Cardiac muscle cell (in vitro differentiated cells and primary cell): ENCODE measurements around the gene EPS8L3. TPM values are rescaled to one million over a fixed set of nuclear protein-coding genes. Genes with fewer than 3 reads are reported as not detected.

Experiments used
- DNase-seq, 2 donors: peaks; one replicate each; pipeline versions ENCODE4 v3.0.0 to v3.0.0-alpha.2; 2010 to 2017; ENCODE audit warnings: low read depth in 1 of 2, low spot score in 1 of 2
- H3K27ac ChIP-seq: fragments of 200-600 bp; sonication (generic); 2 replicates; pipeline ENCODE4 v1.5.1; 2016
- H3K27me3 ChIP-seq: fragments of 200-600 bp; sonication (generic); 2 replicates; pipeline ENCODE4 v1.6.0; 2016; ENCODE audit warnings: control low read depth
- H3K36me3 ChIP-seq: fragments of 200-600 bp; sonication (generic); 2 replicates; pipeline ENCODE4 v1.5.1; 2016; ENCODE audit warnings: control low read depth
- H3K4me1 ChIP-seq: fragments of 200-600 bp; sonication (generic); 2 replicates; pipeline ENCODE4 v1.8.1; 2017; ENCODE audit warnings: low read depth, mild to moderate bottlenecking, mixed run types
- H3K4me3 ChIP-seq: fragments of 200-600 bp; sonication (generic); 2 replicates; pipeline ENCODE4 v1.5.1; 2016; ENCODE audit warnings: mild to moderate bottlenecking
- H3K9me3 ChIP-seq: fragments of 200-600 bp; sonication (generic); 2 replicates; pipeline ENCODE4 v1.5.1; 2017; ENCODE audit warnings: low read depth, mild to moderate bottlenecking, control low read depth
- CTCF ChIP-seq: IDR thresholded peaks from 2 replicates; pipeline ENCODE4 v1.5.1; 2012; ENCODE audit warnings: low read depth, mild to moderate bottlenecking, low read length
- polyA plus RNA-seq: library from polyadenylated mRNA; unstranded; fragments of >200 nt; fragmentation: Nextera tagmentation; extraction: Ambion mirVana; gene quantifications from 2 replicates; pipeline ENCODE4 v1.2.1, GENCODE V29; 2016
- total RNA-seq: library from RNA; depleted of rRNA; stranded (reverse); fragments of >200 nt; gene quantifications from 2 replicates; pipeline ENCODE4 v1.2.3, GENCODE V29; 2016

Gene EPS8L3
- total and polyA plus RNA-seq, 2 experiments from 2014 or later, result 0.28 TPM; not detected in 1

GRCh38 chr1:109807402-109807801, 43.7 kb upstream of the EPS8L3 start:
- DNase-seq, result no peak
- Histone ChIP-seq H3K4me3 (no peak overlapping the region), H3K4me1 (peaks cover 8% of the 10 kb centered on the region), H3K27me3 (no peaks in the 10 kb centered on the region), H3K9me3 (no peaks in the 10 kb centered on the region), H3K27ac (no peak overlapping the region), H3K36me3 (no peaks in the 10 kb centered on the region)
- TF ChIP-seq CTCF, result no peak

GRCh38 chr1:109806733-109807400, 43.1 kb upstream of the EPS8L3 start:
- TF ChIP-seq CTCF, result no peak
- H3K4me3 ChIP-seq, result no peak overlapping the region
- no peaks in the 10 kb centered on the region for H3K36me3 ChIP-seq
- no peaks in the 10 kb centered on the region for H3K9me3 ChIP-seq
- peaks cover 8% of the 10 kb centered on the region for H3K4me1 ChIP-seq
- no peaks in the 10 kb centered on the region for H3K27me3 ChIP-seq
- no peak overlapping the region for H3K27ac ChIP-seq
- no peak for DNase-seq

- H3K4me1 ChIP-seq, result peaks cover 8% of the 10 kb centered on the region
- H3K9me3 ChIP-seq, result no peaks in the 10 kb centered on the region
- H3K4me3 ChIP-seq, result no peak overlapping the region
- H3K36me3 ChIP-seq, result no peaks in the 10 kb centered on the region
- H3K27me3 ChIP-seq, result no peaks in the 10 kb centered on the region
- no peak overlapping the region for H3K27ac ChIP-seq
- no peak for DNase-seq
- no peak for TF ChIP-seq CTCF
Observed at GRCh38 chr1:109805486-109806165, 41.9 kb upstream of the EPS8L3 start.

- no peak for DNase-seq
- Histone ChIP-seq H3K36me3 (no peaks in the 10 kb centered on the region), H3K27ac (no peak overlapping the region), H3K4me1 (peaks cover 8% of the 10 kb centered on the region), H3K4me3 (no peak overlapping the region), H3K9me3 (no peaks in the 10 kb centered on the region), H3K27me3 (no peaks in the 10 kb centered on the region)
- TF ChIP-seq CTCF, result no peak
Observed at GRCh38 chr1:109804660-109805059, 40.9 kb upstream of the EPS8L3 start.

- Histone ChIP-seq H3K4me1 (peaks cover 2% of the 10 kb centered on the region), H3K4me3 (no peak overlapping the region), H3K27me3 (no peaks in the 10 kb centered on the region), H3K27ac (no peak overlapping the region), H3K36me3 (no peaks in the 10 kb centered on the region), H3K9me3 (no peaks in the 10 kb centered on the region)
- TF ChIP-seq CTCF, result no peak
- DNase-seq, result peak in 1 of 2 donors; percentile 56
Observed at GRCh38 chr1:109803901-109804331, 40.2 kb upstream of the EPS8L3 start.
